LHCN-M2 (cell line): ENCODE data around the gene NRSN2. TPM values are rescaled to one million over a fixed set of nuclear protein-coding genes. Genes with fewer than 3 reads are reported as not detected.

Experiments
- DNase-seq: peaks from one replicate; pipeline ENCODE4 v3.0.0-alpha.2; 2012; ENCODE audit warnings: low read depth
- total RNA-seq: library from RNA; depleted of rRNA; stranded (reverse); fragments of >200 nt; gene quantifications from 2 replicates; pipeline ENCODE4 v1.2.3, GENCODE V29; 2014; rRNA removed

Gene NRSN2
- total RNA-seq, 1 experiment from 2014 or later: 65.6 TPM

DNA sequence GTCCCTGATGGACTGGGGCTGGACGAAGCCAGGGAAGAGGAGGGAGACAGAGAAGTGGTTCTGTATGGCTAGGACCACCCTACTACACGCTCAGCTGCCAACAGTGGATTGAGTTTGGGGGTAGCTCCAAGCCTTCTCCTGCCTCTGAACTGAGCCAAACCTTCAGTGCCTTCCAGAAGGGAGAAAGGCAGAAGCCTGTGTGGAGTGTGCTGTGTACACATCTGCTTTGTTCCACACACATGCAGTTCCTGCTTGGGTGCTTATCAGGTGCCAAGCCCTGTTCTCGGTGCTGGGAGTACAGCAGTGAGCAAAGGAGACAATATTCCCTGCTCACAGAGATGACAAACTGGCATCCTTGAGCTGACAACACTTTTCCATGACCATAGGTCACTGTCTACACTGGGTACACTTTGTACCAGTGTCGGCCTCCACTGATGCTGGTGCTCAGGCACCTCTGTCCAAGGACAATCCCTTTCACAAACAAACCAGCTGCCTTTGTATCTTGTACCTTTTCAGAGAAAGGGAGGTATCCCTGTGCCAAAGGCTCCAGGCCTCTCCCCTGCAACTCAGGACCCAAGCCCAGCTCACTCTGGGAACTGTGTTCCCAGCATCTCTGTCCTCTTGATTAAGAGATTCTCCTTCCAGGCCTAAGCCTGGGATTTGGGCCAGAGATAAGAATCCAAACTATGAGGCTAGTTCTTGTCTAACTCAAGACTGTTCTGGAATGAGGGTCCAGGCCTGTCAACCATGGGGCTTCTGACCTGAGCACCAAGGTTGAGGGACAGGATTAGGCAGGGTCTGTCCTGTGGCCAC, 49.9 kb downstream of the NRSN2 start:
- no peak for DNase-seq

DNA sequence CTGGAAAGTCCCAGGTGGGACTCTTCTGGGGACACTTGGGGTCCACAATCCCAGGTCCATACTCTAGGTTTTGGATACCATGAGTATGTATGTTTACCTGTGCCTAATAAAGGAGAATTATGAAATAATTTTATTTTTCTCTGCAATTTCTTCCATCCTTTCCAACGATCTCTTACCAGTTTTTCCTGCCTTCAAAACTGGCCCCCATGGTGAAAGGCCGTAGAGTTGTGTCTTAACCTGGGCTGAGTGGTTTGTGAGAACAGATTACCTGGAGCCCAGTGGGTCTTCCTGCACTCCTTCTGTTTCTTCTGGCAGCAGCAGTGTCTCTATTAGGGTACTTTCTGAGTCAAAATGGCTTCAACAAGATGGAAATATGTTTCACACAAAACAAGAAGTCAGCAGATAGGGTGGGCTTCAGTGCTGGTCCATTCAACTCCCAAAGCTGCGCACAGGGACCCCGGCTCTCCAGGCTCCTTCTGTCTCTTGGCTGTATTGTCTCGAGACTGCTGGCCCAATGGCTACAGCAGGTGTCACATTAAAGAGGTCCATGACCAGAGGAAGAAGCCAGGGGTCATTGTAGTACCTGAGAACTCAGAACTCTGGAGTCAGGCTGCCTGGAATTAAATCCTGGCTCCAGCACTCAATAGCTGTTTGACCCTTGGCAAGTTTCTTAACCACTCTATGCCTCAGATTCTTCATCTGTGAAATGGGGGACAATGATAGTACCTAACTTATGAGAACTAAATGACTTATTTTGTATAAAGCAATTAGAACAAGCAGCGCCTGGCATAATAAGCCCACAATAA, 50.7 kb downstream of the NRSN2 start:
- DNase-seq: no peak

DNA sequence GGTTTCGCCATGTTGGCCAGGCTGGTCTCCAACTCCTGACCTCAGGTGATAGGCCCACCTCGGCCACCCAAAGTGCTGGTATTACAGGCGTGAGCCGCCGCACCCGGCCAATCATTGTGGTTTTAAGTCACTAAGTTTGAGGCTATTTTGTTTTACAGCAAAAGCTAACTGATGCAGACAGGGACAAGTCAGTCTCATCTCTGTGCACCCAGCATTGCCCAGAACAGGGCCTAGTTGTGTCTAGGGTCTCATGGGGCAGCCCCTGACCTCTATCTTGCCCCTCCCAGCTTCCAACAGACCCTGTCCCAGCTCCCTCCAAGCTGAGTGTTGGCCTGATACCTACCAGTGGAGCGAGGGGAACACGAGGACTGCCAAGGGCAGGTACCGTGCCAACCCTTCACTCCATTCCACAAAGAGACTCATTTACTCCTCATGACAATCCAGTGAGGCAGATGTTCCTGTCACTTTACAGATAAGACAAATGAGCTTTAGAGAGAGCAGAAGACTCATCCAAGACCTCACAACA, 52.3 kb downstream of the NRSN2 start:
- no peak for DNase-seq

DNA sequence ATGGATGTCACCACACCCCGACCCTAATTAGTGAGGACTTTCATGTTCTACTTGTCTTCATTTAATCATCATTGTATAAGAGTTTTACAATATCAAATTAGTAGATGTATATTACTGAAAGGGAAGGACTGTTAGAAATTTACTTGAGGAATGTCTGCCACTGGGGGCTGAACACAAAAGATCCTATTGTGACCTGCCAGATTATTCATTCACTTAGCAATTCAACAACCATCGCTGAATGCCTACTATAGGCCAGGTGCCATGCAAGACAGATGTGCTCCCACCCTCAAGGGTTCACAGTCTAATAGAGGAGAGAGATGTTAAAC, 53.2 kb downstream of the NRSN2 start:
- no peak for DNase-seq

DNA sequence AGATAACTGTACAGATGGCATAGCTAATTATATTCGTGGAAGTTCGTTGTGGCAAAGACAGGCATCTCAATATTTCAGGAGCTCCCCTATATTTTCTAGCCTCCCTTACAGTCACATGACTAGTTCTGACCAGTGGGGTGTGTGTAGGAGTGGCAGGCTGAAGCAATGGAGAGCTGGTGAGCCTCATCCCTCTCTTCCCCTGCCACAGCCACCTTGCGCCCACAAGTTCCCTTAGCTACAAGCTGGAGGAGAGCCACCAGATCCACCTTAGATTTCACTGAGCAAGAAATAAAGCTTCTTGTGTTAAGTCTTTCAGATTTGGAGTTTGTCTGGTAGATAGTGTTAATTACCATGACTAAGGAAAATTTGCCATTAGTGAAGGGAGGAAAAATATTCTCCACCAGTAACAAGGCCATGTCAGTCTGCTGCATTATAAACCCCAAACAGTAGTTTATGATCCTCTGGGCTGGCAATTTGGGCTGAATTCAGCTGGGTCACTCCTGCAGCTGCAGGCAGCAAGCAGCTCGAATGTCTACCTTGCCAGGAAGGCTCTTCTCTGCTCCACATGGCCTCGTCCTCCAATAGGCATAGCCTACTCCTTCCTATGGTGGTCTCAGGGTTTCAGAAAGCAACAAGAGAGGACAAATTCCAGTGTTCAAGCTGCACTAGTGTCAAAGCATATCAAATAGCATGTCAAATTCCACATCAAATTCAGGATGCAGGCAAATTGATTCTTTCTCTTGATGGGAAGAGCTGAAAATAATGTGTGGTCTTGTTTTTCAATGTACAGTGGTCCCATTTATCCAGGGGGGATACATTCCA, 53.8 kb downstream of the NRSN2 start:
- no peak for DNase-seq

DNA sequence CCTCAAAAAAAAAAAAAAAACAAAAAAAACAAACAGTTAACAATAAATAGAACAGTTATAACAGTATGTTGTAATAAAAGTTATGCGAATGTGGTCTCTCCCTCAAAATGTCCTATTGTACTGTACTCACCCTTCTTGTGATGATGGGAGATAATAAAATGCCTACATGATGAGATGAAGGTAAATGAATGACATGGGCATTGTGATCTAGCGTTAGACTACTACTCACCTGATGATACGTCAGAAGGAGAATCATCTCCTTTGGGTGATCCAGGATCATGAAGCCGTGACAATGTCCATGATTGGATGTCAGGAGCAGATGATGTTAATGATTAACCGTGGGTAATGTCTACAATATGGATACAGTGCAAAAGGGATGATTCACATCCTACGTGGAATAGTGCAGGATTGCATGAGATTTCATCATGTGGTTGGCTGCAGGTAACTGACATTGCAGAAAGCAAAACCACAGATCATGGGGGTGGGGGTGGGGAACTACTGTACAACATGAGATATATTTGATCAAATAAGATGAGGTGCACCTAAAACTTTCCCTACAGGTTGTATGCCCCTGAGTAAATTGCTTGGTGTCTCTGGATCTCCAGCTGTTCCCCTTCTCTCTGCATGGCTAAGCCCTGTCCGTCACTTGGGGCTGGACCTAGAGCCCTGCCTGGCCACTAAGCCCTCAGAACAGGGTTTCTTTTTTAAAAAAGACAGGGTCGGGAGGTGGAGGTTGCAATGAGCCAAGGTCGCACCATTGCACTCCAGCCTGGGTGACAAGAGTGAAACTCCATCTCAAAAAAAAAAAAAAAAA, 55.0 kb downstream of the NRSN2 start:
- DNase-seq: no peak

DNA sequence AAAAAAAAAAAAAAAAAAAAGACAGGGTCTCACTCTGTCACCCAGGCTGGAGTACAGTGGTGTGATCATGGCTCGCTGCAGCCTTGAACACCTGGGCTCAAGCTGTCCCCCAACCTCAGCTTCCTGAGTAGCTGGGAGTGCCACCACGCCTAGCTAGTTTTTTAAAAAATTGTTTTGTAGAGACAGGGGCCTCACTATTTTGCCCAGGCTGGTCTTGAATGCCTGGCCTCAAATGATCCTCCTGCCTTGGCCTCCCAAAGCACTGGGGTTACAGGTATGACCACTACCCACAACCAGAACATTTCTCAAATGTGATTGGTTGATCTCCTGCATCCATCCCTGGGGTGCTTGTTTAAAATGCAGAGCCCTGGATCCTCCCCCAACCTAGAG, 55.6 kb downstream of the NRSN2 start:
- DNase-seq: no peak

DNA sequence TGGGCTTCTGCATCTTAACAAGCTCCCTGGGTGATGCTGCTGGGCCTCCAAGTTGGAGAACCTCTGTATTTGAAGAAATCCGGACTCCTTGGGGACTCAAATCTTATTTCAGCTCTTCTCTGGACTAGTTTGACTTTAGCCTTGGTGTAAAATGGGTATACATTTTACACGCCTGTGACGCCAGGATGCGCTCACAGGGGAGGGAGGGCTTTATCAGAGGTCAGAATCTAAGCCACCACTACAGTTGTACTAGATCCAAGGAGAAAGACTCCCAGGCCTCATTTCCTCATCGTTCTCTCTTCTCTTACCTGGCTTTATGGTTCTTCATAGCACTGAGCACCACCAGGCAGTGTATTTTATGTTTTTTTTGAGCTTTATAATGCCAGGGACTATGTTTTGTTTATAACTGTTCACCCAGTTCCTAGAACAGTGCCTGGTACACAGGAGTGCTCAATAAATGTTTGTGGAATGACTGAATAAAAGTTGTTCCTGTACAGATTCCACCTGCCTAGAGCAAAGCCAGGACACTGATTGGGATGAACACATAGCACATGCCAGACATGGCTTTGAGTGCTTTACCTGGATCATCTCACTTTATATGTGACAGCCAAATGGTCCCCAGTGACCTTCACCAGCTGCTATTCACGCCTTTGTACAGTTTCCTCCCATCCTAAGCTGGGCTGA, 56.1 kb downstream of the NRSN2 start:
- no peak for DNase-seq

DNA sequence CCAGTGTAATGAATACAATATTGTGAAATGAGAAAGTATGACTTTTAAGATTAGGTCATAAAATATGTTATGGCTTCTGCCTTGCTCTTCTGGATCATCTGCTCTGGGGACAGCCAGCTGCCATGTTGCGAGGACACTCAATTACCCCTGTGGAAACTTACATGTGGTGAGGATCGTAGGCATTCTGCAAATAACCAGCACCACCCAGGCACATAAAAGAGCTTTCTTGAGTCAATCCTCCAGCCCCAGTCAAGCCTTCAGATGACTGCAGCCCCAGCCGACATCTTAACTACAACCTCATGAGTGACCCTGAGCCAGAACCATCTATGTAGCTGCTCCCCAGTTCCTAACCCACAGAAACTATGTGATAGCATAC, 56.7 kb downstream of the NRSN2 start:
- no peak for DNase-seq

DNA sequence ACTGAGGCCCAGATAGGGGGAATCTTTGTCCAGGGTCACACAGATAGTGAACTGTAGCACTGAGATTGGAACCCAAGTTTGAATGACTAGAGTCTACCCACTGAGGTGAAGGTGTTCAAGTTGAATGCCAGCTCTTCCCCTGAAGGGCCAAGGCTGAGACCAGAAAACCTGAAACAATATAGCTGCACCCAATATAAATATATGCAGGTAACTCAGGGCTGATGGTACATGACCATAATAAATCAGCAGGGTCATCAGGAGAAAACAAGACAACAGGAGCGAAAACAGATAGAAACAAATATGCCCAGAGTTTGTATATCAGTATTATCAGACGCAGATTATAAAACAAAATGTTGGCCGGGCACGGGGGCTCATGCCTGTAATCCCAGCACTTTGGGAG, 57.2 kb downstream of the NRSN2 start:
- DNase-seq: no peak

Other genes starting within 250 kb of the NRSN2 start
- not detected in 2 replicates for gene DEFB126, start 204.5 kb upstream of the NRSN2 start, total RNA-seq
- gene DEFB127, start 189.7 kb upstream of the NRSN2 start, total RNA-seq: not detected in 2 replicates
- gene DEFB128, start 157.4 kb upstream of the NRSN2 start, total RNA-seq: not detected in 2 replicates
- not detected in 2 replicates for gene DEFB129, start 119.9 kb upstream of the NRSN2 start, total RNA-seq
- gene DEFB132, start 89.4 kb upstream of the NRSN2 start, total RNA-seq: not detected in 2 replicates
- 2.5 and 2.8 TPM in 2 replicates for gene C20orf96, start 56.4 kb upstream of the NRSN2 start, total RNA-seq
- 14.0 and 15.9 TPM in 2 replicates for gene ZCCHC3, start 49.5 kb upstream of the NRSN2 start, total RNA-seq
- 8.2 and 9.9 TPM in 2 replicates for gene SOX12, start 21.6 kb upstream of the NRSN2 start, total RNA-seq
- gene TRIB3, start 33.6 kb downstream of the NRSN2 start, total RNA-seq: 1.3 and 1.6 TPM in 2 replicates
- 80.2 and 91.0 TPM in 2 replicates for gene RBCK1, start 61.2 kb downstream of the NRSN2 start, total RNA-seq
- gene TBC1D20, start 115.4 kb downstream of the NRSN2 start, total RNA-seq: 30.0 and 34.6 TPM in 2 replicates
- gene CSNK2A1, start 196.7 kb downstream of the NRSN2 start, total RNA-seq: 116 and 137 TPM in 2 replicates